Stimulated activated CD8-positive, alpha-beta memory T cell treated with anti-CD3 and anti-CD28 coated beads, Interleukin-12 subunit alpha, Interleukin-12 subunit beta, amount 100 ng/mL, for 24 hours (primary cell): ENCODE results near the gene FCHSD2.
"Not testable (repeated sequence)": the region's sequence is repeated elsewhere in the genome, so short reads cannot be mapped to it uniquely, and the experiment has no call there.

ENCODE experiments used
- DNase-seq: peaks from one replicate; pipeline ENCODE4 v3.0.0-alpha.2; 2020; ENCODE audit errors: extremely low read depth

FCHSD2 gene

DNA sequence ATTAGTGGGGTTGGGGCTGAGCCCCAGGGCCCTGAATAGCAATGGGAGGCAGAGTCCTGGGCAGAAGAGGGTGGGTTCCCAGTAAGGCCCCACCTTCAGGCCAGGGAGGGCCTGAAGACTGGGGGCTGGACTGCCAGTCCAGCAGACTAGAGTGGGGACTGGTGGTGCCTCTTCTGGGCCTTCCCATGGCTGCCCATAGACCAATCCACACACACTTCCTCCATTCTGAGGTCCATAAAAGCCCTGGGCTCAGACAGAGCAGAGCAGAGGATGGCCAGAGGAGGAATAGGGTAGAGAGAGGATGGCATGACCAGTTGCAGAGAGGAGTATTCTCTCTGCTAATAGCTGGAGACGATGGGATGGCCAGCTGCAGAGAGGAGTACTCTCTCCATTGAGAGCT, 216.0 kb downstream of the FCHSD2 start:
- no peak for DNase-seq

DNA sequence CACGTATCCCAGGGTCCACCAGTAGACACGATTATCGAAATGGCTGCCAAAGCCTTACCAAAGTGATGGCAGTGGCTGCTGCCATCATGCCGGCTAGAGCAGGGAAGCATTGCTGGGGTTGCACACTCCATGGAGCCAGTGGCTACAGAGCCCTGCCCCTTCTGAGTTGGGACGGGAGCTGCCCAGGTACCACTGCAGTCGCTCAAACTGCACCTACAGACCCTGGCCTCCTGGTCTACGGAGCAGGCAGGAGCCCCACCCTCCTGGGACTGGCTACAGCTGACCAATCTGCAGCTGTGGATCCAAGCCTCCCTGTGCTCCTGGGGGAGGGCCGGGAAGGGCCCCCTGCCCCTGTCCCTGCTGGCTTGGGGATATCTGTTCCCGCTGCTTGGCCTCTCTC, 216.5 kb downstream of the FCHSD2 start:
- no peak for DNase-seq

DNA sequence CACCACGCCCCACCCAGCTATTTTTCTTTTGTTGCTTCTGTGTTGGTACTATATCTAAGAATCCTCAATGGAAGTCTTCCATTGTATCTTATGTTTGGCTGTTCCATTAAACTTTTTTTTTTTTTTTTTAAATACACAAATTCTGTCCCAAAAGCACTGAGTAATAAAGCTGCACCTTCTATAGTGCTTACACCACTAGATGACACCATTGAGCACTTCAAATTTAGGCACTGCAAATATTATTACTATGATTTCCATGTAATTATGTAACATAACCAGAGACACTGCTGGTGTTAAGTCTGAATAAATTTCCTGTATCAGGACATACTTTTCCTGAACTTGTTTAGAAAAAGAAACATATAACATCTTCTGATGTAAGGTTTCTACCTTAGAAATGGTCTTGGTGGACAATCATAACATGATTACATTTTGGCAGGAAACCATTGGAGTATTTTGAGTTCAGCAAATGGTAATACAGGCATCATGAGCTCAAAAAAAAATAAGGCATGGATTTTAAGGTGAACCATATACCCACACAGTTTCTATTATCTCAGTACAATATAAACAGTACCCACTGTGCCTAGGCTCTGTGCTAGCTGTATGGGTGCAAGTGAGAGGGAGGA, 217.4 kb downstream of the FCHSD2 start:
- DNase-seq: no peak

DNA sequence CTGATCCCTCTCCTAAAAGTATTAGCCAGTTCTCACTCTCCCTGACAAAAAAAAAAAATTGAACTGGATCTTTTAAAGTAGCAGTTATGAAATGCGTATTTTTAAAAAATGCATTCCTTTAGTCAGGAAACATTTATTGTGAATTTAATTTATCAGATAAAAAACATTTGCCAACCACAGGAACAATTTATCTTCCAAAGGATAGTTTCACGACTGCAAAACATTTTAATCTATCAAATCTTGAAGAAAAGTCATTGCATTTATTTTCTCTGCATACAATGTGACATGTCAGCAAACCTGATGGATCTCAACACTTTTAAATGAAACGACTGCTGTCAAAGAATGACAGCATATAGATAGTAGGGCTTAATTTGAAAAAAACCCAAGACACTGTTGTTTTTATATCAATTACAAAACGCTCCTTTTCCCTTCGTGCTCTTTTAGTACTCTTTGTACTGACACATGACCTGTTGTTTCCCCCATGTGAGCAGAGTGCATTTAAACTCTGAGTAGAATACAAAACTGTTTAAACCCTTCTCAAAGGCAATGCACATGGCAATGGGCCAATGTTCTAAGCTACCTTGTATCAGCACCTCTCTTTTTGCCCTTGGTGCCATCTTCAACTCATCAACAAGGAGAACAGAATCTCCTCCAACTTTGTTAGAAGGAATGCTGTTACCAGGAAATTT, 220.9 kb downstream of the FCHSD2 start:
- no peak for DNase-seq

DNA sequence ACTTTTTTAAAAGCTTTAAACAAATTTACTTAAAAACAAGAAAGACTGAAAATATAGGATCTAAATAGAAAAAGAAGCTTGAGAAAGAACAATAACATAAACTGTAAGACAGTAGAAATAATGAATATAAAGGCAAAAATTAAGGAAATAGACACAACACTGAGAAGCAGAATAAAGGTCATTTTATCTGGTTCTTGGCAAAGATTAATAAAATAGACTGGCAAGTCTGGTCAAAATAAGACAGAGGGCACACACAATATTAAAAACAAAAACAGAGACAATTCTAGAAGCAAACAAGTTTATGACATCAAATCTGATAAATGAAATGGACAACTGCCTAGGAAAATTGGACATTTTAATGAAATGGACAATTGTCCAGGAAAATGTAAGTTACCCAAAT, 222.1 kb downstream of the FCHSD2 start:
- DNase-seq: no peak

DNA sequence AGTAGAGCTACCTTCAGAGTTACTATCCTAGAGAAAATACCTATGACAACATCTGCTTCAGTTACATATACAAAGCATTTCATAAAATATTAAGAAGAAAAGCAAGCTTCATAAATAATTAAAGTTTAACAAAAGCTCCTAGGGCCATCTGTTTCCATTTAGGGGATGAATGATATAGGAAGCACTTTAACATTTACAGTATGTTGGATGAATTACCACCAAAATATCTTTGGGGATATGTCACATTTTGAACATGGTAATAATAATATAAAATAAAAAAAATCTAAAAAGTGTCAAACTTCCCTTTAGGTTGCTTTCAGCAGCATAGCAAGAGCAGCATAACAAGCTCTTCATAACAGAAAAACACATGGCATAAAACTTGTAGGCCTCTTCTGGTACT, 223.3 kb downstream of the FCHSD2 start:
- DNase-seq: no peak

DNA sequence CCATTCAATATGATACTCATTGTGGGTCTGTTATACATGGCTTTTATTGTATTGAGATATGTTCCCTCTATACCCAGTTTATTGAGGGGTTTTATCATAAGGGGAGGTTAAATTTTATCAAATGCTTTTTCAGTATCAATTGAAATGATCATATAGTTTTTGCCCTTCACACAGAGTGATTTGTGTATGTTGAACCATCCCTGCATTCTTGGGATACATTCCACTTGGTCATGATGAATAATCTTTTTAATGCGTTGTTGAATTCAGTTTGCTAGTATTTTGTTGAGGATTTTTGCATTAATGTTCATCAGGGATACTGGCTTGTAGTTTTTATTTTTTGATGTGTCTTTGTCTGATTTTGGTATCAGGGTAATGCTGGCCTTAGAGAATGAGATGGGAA, 229.9 kb downstream of the FCHSD2 start:
- no peak for DNase-seq

DNA sequence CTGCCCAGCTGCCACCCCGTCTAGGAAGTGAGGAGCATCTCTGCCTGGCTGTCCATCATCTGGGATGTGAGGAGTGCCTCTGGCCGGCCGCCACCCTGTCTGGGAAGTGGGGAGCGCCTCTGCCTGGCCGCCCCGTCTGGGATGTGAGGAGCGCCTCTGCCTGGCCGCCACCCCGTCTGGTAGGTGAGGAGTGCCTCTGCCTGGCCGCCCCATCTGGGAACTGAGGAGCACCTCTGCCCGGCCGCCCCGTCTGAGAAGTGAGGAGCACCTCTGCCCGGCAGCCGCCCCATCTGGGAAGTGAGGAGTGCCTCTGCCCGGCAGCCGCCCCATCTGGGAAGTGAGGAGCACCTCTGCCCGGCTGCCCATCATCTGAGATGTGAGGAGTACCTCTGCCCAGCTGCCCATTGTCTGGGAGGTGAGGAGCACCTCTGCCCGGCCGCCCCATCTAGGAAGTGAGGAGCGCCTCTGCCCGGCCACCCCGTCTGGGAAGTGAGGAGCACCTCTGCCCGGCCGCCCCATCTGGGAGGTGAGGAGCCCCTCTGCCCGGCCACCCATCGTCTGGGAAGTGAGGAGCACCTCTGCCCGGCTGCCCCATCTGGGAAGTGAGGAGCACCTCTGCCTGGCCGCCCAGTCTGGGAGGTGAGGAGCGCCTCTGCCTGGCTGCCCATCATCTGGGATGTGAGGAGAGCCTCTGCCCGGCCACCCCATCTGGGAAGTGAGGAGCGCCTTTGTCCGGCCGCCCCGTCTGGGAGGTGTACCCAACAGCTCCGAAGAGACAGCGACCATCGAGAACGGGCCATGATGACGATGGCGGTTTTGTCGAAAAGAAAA, 232.3 kb downstream of the FCHSD2 start:
- DNase-seq: not testable (repeated sequence)

DNA sequence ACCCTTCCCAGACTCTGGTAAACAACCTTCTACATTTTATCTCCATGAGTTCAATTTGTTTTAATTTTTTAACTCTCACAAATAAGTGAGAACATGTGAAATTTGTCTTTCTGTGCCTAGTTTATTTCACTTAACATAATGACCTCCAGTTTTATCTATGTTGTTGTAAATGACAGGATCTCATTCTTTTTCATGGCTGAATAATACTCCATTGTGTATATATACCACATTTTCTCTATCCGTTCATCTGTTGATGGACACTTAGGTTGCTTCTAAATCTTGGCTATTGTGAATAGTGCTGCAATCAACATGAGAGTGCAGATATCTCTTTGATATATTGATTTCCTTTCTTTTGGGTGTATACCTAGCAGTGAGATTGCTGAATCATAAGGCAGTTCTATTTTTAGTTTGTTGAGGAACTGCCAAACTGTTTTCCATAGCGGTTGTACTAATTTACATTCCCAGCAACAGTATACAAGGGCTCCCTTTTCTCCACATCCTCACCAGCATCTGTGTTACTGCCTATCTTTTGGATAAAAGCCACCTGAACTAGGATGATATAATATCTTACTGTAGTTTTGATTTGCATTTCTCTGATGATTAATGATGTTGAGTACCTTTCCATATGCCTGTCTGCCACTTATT, 234.0 kb downstream of the FCHSD2 start:
- no peak for DNase-seq

DNA sequence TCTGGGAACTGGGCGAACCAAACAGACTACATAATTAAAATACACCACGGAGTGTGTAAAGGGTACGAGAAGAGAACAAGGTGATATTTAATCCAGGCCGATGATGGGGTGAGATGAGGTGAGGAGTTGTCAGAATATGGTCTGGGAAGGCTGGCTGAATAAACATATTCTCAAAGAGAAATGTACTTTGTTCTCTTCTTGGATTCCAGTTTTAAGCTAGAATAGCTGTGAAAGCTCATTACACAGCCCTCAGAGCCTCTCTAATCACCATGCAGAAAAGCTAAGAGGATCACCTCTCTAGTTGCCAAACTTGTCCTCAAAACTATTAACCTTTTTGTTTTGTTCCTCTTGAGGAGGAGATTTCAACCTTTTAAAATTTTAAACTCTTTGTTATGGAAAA, 238.1 kb downstream of the FCHSD2 start:
- no peak for DNase-seq

DNA sequence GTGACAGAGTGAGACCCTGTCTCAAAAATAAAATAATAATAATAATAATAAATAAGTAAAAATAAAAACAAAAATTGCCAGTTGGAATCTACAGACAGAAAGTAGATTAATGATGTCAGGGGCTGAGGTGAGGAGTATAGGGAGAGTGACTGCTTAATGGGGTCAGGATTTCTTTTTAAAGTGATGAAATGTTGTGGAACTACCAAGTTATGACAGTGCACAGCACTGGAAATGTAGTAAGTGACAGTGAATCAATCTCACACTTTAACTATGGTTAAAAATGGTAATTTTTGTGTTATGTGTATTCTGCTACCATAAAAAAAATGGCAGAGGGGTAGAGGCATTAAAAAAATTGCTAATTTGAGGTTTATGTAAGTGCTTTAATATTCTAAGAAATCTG, 240.7 kb downstream of the FCHSD2 start:
- no peak for DNase-seq

DNA sequence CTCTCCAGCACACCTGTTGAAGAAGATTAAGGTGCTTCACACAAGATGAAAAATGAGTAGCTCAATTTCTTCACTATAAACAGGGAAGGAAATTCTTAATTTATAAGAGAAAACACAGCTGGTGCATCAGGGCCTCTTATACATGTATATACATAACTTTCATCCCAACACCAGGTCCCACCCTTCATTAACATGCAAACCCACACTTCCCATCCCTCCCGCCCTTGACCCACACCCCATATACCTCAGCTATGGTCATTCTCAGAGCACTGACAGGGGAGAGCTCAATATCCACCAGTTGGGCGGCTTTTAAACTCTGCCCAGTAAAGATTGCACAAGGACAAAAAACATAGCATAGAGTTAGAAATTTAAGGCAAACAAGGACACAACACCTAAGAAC, 242.1 kb downstream of the FCHSD2 start:
- no peak for DNase-seq

DNA sequence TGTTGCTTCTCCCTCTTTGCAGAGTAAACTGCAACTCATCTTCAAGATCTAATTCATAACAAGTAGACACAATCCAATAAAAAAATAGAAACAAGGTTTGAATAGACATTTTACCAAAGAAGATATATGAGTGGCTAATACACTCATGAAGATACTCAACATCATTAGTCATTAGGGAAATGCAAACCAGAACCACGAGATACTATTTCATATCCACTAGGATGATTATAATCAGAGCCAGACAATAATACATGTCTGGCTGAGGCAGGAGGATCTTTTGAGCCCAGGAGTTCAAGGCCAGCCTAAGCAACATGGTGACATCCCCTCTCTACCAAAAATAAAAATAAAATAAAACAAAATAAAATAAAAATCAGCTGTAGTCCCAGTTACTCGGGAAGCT, 242.9 kb downstream of the FCHSD2 start:
- no peak for DNase-seq

DNA sequence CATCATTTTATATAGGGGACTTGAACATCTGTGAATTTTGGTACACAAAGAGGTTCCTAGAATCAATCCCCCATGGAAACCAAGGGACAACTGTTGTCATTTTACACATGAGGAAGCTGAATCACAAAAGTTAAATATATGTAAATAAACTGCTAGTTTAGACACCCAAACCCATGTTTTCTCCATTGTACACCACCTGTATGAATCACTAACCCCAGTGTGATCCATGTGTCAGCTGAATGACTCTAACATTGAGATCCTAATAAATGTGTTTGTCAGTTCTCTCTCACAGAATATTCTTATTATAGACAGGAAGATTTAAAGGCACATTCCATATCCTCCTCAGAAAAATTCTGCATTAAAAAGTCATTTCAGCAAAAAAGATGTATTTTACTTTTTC, 244.6 kb downstream of the FCHSD2 start:
- no peak for DNase-seq

DNA sequence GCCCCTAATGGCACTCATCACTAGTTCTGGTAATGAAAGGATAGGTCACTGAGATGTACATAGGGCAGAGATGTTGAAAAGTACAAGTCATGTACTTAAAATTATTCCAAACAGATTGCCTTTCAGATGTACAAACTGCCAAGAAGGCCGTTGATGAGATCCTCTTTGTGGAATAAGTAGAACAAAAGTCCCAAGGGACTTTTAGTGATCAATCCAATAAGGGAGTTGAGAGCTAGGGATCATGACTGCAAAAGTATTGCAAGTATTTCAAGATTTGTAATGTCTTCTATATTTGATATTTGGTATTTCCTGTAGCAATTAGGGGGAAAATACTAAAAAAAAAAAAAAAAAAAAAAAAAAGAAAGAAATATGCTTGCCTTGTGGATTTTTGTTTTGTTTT, 245.7 kb downstream of the FCHSD2 start:
- no peak for DNase-seq

DNA sequence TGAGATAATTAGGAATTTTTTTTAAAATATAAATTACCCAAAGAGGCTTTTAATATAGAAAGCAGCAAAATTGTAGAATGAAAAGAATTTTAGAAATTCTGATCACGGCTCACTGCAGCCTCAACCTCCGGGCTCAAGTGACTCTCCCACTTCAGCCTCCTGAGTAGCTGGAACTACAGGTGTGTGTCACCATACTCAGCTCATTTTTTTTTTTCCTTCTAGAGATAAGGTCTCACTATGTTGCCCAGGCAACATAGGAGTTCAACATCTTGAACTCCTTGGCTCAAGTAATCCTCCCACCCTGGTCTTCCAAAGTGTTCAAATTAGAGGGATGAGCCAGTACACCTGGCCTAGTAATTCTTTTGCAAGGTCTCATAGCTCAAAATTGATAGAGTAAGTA, 251.2 kb downstream of the FCHSD2 start:
- no peak for DNase-seq

DNA sequence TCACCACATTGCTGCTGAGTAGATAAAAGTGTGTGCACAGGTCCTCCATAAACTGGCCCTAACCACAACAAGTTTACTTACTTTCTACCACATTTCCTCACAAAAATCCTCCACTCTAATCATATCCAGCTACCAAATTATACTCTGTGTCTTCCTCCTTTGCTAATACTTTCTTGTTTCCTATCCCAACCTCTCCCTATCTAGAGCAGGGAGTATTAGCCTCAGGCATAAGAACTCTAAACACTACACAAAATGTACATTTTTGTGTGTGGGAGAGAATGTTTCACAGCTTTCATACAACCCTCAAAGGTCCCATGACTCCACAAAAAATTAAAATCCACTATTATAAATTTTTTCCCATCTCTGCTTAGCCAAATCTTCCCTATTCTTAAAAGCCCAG, 255.5 kb downstream of the FCHSD2 start:
- no peak for DNase-seq

DNA sequence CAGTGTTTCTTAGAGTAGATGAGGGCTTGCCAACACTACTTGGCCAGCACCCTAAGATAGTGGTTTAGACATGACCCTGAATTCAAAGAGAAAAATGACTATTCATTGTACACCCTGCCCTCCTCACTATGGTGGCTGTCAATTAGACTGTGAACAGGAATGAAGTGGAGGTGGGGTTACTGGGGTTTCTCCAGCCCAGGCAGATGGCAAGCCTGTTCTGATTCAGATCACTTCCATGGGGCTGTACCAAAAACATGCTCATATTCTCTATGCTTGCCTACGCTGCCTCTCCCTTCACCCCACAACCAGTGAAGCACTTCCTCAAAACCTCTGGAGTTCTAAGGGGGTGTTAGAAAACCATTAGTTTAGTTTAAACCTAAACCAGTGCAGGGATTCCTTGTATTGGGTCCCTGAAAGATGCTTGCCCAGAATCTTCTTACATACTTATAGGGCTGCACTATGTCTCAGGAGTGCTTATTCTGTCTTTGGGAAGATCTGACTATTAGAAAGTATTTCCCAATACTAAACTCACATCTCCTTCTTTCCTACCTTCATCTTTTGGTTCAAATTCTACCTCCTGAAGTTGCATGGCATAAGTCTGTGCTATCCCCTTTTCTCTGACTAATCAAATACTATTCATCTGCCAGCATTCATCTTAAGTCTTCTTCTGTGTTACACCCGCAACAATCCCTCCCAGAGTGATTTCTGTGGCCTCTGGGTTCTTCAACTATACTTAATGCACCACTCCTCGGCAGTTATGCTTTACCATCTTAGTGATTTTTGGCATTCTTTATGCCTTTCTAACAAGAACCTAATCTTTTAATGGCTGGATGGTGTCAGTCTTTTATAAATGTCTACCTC, 256.1 kb downstream of the FCHSD2 start:
- DNase-seq: no peak

DNA sequence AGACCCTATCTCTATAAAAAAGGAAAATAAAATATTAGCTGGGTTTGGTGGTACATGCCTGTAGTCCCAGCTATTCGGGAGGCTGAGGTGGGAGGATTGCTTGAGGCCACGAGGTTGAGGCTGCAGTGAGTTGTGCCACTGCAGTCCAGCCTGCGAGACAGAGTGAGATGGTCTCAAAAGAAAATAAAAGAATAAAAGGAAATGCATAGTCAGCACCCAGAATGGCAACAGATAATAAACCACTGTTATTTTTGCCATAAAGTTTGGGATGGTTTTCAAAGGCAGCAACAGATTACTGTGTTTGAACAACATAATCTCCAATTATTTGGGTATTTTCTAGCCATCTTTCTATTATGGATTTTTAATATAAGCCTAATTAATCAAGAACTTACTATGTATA, 266.0 kb downstream of the FCHSD2 start:
- no peak for DNase-seq

DNA sequence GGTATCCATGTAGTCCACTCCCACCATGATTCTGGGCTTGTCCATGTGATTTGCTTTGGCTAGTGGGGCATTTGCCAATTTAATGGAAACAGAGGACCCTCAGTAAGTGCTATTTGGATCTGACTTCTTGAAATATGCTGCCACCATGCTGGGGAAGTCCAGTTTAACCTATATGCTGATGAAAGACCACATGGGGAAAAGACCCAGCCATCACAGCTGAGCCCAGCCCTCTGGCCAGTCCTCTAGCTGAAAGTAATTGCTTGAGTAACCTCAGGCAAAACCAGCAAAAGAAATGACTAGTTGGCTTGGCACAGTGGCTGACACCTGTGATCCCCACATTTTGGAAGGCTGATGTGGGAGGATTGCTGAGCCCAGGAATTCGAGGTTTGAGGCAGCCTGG, 266.4 kb downstream of the FCHSD2 start:
- DNase-seq: no peak

DNA sequence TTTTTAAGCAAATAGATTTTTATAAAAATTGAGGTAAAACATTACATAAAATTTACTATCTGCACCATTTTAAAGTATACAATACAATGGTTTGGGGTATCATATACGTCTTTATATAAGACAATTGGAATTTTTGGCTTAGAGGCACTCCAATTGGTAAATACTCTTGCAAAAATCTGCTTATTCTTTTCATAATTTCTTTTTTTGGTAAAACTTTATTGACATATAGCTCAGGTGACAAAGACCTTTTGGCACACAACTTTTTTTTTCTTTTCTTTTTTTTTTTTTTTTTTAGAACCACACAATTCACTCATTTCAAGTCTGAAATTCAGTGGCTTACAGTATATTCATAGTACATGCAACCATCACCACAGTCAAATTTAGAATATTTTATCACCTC, 270.1 kb downstream of the FCHSD2 start:
- no peak for DNase-seq

DNA sequence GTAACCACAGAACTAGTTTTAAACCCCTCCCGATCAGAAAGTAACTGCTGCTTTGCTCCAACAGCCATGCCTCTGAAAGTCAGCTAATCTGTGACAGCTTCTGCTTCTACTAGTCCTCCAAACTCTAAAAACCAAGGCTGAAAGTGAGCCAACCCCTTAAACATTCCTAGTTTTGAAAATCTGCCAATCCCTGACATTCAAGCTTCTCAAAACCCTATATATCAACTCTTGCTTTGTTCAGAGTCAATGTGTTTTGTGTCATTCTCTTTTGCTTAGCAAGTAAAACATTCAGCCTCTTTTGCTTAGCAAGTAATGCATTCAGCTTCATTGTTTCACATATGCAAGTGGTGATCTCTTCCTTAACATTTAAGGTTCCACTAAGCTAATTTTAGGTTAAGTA, 271.0 kb downstream of the FCHSD2 start:
- DNase-seq: no peak
